PC-3 (cell line): Measurements from ENCODE around the gene FCSK. TPM values are rescaled to one million over a fixed set of nuclear protein-coding genes. Genes with fewer than 3 reads are reported as not detected.

Source experiments
- ATAC-seq: fragments of 200-7000 bp; cut with Tn5 transposase; 2 replicates; pipeline ENCODE4 v1.9.1; 2020; ENCODE audit warnings: mild to moderate bottlenecking, moderate library complexity
- BruUV-seq: library from RNA; stranded (reverse); fragments of 400-500 nt; replicated peaks from 2 replicates; lab custom pipeline; 2021; lab: Mats Ljungman, UMichigan
- CTCF ChIA-PET: fragments of 300-600 bp; sonication (Branson Sonifier 250); formaldehyde crosslinking; loops from one replicate; lab custom pipeline; 2022; ENCODE audit warnings: antibody characterized with exemption; lab: Charles Lee
- POLR2A ChIA-PET: fragments of 300-600 bp; sonication (Branson Sonifier 250); formaldehyde crosslinking; loops from one replicate; lab custom pipeline; 2022; ENCODE audit warnings: antibody characterized with exemption; ENCODE audit not compliant: unreplicated experiment; lab: Charles Lee
- DNase-seq: peaks from one replicate; pipeline ENCODE4 v3.0.0-alpha.2; 2015
- H2AFZ ChIP-seq: fragments of 300-600 bp; sonication (generic); 2 replicates; pipeline ENCODE4 v1.6.0; 2016; ENCODE audit warnings: antibody characterized with exemption, low read length
- H3F3A ChIP-seq: fragments of 300-600 bp; sonication (generic); one replicate; pipeline ENCODE4 v1.6.0; 2017; ENCODE audit warnings: antibody characterized with exemption, low read length, control low read depth, mild to moderate bottlenecking; ENCODE audit not compliant: unreplicated experiment
- H3K27ac ChIP-seq: fragments of 300-600 bp; sonication (generic); 2 replicates; pipeline ENCODE4 v1.5.1; 2016; ENCODE audit warnings: mild to moderate bottlenecking, low read length
- H3K27me3 ChIP-seq: fragments of 300-600 bp; sonication (generic); 2 replicates; pipeline ENCODE4 v1.6.1; 2016; ENCODE audit warnings: low read length, mixed read lengths
- H3K36me3 ChIP-seq: fragments of 300-600 bp; sonication (generic); 2 replicates; pipeline ENCODE4 v1.6.1; 2016; ENCODE audit warnings: low read depth, mixed run types, low read length, mixed read lengths
- H3K4me1 ChIP-seq: fragments of 300-600 bp; sonication (generic); 2 replicates; pipeline ENCODE4 v1.5.1; 2016; ENCODE audit warnings: low read length; ENCODE audit not compliant: insufficient read depth
- H3K4me2 ChIP-seq: fragments of 300-600 bp; sonication (generic); 2 replicates; pipeline ENCODE4 v1.6.0; 2016; ENCODE audit warnings: low read length
- H3K4me3 ChIP-seq: fragments of 300-600 bp; sonication (generic); 2 replicates; pipeline ENCODE4 v1.5.1; 2016; ENCODE audit warnings: mild to moderate bottlenecking, low read length, mixed read lengths
- H3K79me2 ChIP-seq: fragments of 300-600 bp; sonication (generic); 2 replicates; pipeline ENCODE4 v1.6.1; 2017; ENCODE audit warnings: low read length, mixed read lengths
- H3K9ac ChIP-seq: fragments of 300-600 bp; sonication (generic); 2 replicates; pipeline ENCODE4 v1.6.0; 2016; ENCODE audit warnings: mild to moderate bottlenecking, low read length
- H3K9me2 ChIP-seq: fragments of 300-600 bp; sonication (generic); replicated peaks from 2 replicates; pipeline ENCODE4 v1.6.1; 2016; ENCODE audit warnings: mixed run types, low read length, mixed read lengths
- H3K9me3 ChIP-seq: fragments of 300-600 bp; sonication (generic); 2 replicates; pipeline ENCODE4 v1.6.1; 2016; ENCODE audit warnings: low read length, mixed read lengths
- H4K20me1 ChIP-seq: fragments of 300-600 bp; sonication (generic); 2 replicates; pipeline ENCODE4 v1.6.1; 2016; ENCODE audit warnings: low read length, mixed read lengths
- EZH2 ChIP-seq: fragments of 300-600 bp; sonication (generic); IDR thresholded peaks from one replicate; pipeline ENCODE4 v1.6.1; 2017; ENCODE audit warnings: antibody characterized with exemption, mild to moderate bottlenecking, low read length; ENCODE audit not compliant: unreplicated experiment
- EZH2phosphoT487 ChIP-seq: fragments of 300-600 bp; sonication (generic); IDR thresholded peaks from 2 replicates; pipeline ENCODE4 v1.6.1; 2018; ENCODE audit warnings: mild to moderate bottlenecking, antibody characterized with exemption, low read length, borderline replicate concordance
- intact Hi-C: fragments of 100-400 bp; cut with micrococcal nuclease; formaldehyde crosslinking; loops from 2 replicates; pipeline ENCODE4 v1.9.0; 2023
- total RNA-seq: library from RNA; depleted of rRNA; stranded (reverse); fragments of >200 nt; gene quantifications from 2 replicates; pipeline ENCODE4 v1.2.3, GENCODE V29; 2014
- TF ChIP-seq, protein P1 (sequence below): fragments of 300-600 bp; sonication (generic); conservative IDR thresholded peaks from 2 replicates; pipeline ENCODE4 v1.5.1; 2017; ENCODE audit warnings: antibody characterized with exemption, low read depth, mild to moderate bottlenecking, low read length

The FCSK gene
- total RNA-seq, 1 experiment from 2014 or later: 11.7 TPM

- CTCF ChIA-PET: no interaction called here
- intact Hi-C loops: no loop called here
These were observed 26.0 kb downstream of the FCSK start for GRCh38 chr16:70480127-70481105.

DNA sequence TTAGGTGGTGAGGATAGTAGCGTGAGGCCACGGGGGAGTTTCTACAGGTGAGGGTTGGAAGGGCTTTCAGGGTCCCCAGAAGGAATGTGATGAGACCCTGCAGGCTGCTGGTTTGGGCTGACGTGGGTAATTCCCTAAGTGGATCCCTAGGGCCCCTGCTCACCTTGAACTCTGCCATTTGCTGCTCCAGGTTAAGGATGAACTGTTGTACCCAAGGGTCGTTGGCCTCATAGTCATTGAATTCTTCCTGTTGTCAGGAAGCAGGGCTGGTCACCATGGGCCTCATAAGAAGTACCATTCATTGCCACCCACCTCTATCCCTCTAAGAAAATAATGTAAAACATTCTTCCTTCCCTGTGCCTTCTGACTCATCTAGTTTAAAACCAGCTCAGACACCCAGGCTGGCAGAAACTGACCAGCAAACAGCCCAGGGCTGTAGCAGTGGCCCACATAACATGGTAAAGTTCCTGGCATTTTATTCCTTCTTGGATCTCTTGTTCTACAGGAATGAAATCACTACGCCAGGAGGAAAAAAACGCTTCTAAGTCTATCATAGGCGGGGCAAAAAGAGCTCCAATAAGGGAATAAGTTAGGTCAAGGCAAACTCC lies 27.6 kb downstream of the FCSK start:
- Histone ChIP-seq H3K79me2 (no peaks in the 10 kb centered on the region), H3K9me2 (no peaks in the 10 kb centered on the region), H3K27me3 (no peaks in the 10 kb centered on the region), H3K9ac (no peak overlapping the region), H3F3A (no peaks in the 10 kb centered on the region), H3K27ac (peak overlapping the region; percentile 65), H3K4me3 (no peak overlapping the region), H3K9me3 (no peaks in the 10 kb centered on the region), H3K4me2 (no peak overlapping the region), H3K4me1 (peaks cover 13% of the 10 kb centered on the region), H2AFZ (no peak overlapping the region), H4K20me1 (no peaks in the 10 kb centered on the region), H3K36me3 (peaks cover 4% of the 10 kb centered on the region)
- intact Hi-C loops: no loop called here
- ATAC-seq (peak; percentile 91), DNase-seq (peak; percentile 70)
- ChIA-PET POLR2A (interaction anchor here (0.7 kb wide), 1 partner anchor 278 kb away, joined by 4 read pairs; no protein-coding TSS in a partner anchor), CTCF (interaction anchor here (0.6 kb wide), 1 partner anchor 145 kb away, joined by 4 read pairs; no protein-coding TSS in a partner anchor)
- BruUV-seq: no TSS peak
- TF ChIP-seq, protein P1, sequence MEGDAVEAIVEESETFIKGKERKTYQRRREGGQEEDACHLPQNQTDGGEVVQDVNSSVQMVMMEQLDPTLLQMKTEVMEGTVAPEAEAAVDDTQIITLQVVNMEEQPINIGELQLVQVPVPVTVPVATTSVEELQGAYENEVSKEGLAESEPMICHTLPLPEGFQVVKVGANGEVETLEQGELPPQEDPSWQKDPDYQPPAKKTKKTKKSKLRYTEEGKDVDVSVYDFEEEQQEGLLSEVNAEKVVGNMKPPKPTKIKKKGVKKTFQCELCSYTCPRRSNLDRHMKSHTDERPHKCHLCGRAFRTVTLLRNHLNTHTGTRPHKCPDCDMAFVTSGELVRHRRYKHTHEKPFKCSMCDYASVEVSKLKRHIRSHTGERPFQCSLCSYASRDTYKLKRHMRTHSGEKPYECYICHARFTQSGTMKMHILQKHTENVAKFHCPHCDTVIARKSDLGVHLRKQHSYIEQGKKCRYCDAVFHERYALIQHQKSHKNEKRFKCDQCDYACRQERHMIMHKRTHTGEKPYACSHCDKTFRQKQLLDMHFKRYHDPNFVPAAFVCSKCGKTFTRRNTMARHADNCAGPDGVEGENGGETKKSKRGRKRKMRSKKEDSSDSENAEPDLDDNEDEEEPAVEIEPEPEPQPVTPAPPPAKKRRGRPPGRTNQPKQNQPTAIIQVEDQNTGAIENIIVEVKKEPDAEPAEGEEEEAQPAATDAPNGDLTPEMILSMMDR: no peak
- TF ChIP-seq EZH2: no peak
- TF ChIP-seq EZH2phosphoT487: no peak

More at GRCh38 chr16:70480127-70481105, 26.0 kb downstream of the FCSK start:
- no peak overlapping the region for H2AFZ ChIP-seq
- H3K9me2 ChIP-seq: no peaks in the 10 kb centered on the region
- H3F3A ChIP-seq: no peaks in the 10 kb centered on the region
- peaks cover 4% of the 10 kb centered on the region for H3K36me3 ChIP-seq
- no peak overlapping the region for H3K4me2 ChIP-seq
- BruUV-seq: no TSS peak
- H3K79me2 ChIP-seq: no peaks in the 10 kb centered on the region
- H3K4me3 ChIP-seq: no peak overlapping the region
- TF ChIP-seq EZH2 (no peak), EZH2phosphoT487 (no peak)
- TF ChIP-seq, protein P1: no peak
- no peaks in the 10 kb centered on the region for H3K9me3 ChIP-seq
- H3K4me1 ChIP-seq: peaks cover 28% of the 10 kb centered on the region
- H3K27me3 ChIP-seq: no peaks in the 10 kb centered on the region
- no peak overlapping the region for H3K9ac ChIP-seq
- ATAC-seq: no peak
- no peak for DNase-seq
- no peak overlapping the region for H3K27ac ChIP-seq
- no peaks in the 10 kb centered on the region for H4K20me1 ChIP-seq
- POLR2A ChIA-PET: no interaction called here
